ENCODE measurements around the gene STRIP2.
"Not testable (repeated sequence)": the region's sequence is repeated elsewhere in the genome, so short reads cannot be mapped to it uniquely, and the experiment has no call there.

The STRIP2 gene

DNA sequence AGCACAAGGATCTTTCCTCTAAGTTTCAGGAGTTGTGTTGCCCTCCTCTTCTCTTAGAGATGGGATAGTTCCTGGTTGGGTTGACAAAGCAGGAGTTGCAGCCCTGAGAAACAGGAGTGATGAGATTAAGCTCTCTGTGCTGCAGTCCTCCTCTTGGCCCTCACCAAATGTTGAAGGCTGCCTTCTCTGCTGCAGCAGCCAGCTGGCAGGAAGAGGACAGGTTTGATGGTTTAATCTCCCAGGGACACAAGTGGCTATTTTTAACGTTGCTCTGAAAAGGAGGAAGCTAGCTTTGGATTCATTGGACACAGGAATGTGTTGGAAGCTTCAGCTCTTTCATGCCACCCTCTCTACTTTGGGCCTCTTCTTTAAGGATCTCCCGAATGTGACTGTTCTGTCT, 9.4 kb downstream of the STRIP2 start:
- DNase-seq (ENCODE audit: low read depth): no peak
- TF ChIP-seq, protein P1, sequence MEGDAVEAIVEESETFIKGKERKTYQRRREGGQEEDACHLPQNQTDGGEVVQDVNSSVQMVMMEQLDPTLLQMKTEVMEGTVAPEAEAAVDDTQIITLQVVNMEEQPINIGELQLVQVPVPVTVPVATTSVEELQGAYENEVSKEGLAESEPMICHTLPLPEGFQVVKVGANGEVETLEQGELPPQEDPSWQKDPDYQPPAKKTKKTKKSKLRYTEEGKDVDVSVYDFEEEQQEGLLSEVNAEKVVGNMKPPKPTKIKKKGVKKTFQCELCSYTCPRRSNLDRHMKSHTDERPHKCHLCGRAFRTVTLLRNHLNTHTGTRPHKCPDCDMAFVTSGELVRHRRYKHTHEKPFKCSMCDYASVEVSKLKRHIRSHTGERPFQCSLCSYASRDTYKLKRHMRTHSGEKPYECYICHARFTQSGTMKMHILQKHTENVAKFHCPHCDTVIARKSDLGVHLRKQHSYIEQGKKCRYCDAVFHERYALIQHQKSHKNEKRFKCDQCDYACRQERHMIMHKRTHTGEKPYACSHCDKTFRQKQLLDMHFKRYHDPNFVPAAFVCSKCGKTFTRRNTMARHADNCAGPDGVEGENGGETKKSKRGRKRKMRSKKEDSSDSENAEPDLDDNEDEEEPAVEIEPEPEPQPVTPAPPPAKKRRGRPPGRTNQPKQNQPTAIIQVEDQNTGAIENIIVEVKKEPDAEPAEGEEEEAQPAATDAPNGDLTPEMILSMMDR (IDR thresholded peaks at IDR 0.05; ENCODE audit: control insufficient read depth, insufficient read depth, low read depth, low read length, missing control alignments): no peak

DNA sequence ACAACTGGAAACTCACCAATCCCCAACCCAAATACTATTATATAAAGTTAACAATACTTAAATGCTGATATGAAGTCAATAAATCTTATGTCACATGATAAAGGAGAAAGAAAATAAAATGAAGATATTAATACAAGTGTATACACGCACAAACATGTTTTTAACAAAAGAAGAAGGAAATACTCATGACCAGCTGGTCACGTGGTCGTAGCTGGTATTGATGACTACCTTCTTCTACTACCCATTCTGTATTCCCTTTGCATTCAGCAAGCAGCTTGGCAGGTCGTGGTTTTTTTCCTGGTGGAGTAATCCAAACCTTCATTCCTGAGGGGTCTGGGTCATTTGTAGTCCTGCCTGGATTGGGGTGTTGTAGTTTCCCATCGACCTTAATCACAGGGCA, 10.5 kb downstream of the STRIP2 start:
- not testable (repeated sequence) for DNase-seq (ENCODE audit: low read depth); H3K4me3 ChIP-seq (ENCODE audit: control insufficient read depth, low read depth, low read length)

More for the DNA sequence above, 9.4 kb downstream of the STRIP2 start:
- no peak overlapping the region for H3K4me3 ChIP-seq (ENCODE audit: control insufficient read depth, low read depth, low read length)

DNA sequence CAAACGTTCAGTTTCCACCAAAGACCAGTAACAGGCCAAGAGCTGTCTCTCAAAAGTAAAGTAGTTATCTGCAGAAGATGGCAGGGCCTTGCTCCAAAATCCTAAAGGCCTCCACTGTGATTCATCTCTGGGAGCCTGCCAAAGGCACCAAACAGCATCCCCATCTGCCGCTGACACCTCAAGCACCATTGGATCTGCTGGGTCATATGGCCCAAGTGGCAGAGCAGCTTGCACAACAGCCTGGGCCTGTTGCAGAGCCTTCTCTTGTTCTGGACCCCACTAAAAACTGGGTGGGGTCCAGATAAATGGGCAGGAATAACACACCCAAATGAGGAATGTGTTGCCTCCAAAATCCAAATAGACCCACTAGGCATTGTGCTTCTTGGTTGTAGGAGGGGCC, 12.7 kb downstream of the STRIP2 start:
- DNase-seq (ENCODE audit: low read depth): not testable (repeated sequence)

DNA sequence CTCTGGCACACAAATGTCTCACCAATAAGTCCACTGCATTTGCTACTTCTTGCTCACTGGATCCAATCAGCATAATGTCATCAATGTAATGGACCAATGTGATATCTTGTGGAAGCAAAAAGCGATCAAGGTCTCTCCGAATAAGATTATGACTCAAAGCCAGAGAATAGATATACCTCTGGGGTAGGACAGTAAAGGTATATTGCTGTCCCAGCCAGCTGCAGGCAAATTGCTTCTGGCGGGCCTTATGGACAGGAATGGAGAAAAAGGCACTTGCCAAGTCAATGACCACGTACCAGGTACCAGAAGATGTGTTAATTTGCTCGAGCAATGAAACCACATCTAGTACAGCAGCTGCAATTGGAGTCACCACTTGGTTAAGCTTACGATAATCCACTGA, 13.2 kb downstream of the STRIP2 start:
- DNase-seq (ENCODE audit: low read depth); H3K4me3 ChIP-seq (ENCODE audit: control insufficient read depth, low read depth, low read length): not testable (repeated sequence)

More for the DNA sequence above, 12.7 kb downstream of the STRIP2 start:
- not testable (repeated sequence) for H3K4me3 ChIP-seq (ENCODE audit: control insufficient read depth, low read depth, low read length)

DNA sequence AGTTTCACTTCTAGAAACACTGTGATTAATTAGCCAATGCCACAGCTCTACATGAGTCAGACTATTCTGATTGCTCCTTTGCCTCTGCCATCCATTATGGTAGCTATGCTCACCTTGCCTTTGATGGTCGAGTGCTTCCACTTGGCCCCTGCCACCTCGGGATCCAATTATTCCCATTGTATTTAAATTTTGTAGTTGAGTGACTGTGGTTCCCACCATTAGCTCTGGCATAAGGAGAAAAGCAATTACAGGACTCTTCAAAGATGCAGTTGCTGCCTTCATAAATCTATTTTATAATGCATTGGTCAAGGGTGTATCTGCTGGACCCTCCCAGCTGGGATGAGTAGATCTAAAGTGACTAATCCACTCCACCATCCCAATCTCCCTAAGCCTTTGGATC, 14.4 kb downstream of the STRIP2 start:
- H3K4me3 ChIP-seq (ENCODE audit: control insufficient read depth, low read depth, low read length); DNase-seq (ENCODE audit: low read depth): not testable (repeated sequence)

DNA sequence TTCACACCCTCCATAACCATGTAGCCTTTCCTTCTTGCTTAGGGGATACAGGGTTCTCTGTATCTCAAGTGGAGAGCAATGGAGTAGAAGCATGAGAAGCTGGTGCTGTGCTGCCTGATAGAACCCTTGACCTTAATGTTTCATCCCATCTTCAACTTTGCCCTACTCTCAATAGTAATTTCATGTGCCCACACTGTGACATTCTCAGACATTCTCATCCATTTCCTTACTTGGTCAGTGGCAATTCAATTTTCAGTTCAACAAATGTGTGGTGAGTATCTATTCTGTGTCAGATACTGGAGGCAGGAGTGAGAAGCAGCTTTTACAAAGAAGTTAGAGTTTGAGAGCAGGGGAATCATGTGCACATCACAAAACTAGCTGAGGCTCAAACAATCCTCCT, 16.1 kb downstream of the STRIP2 start:
- TF ChIP-seq, protein P1 (IDR thresholded peaks at IDR 0.05; ENCODE audit: control insufficient read depth, insufficient read depth, low read depth, low read length, missing control alignments): no peak
- no peak overlapping the region for H3K4me3 ChIP-seq (ENCODE audit: control insufficient read depth, low read depth, low read length)
- DNase-seq (ENCODE audit: low read depth): no peak

DNA sequence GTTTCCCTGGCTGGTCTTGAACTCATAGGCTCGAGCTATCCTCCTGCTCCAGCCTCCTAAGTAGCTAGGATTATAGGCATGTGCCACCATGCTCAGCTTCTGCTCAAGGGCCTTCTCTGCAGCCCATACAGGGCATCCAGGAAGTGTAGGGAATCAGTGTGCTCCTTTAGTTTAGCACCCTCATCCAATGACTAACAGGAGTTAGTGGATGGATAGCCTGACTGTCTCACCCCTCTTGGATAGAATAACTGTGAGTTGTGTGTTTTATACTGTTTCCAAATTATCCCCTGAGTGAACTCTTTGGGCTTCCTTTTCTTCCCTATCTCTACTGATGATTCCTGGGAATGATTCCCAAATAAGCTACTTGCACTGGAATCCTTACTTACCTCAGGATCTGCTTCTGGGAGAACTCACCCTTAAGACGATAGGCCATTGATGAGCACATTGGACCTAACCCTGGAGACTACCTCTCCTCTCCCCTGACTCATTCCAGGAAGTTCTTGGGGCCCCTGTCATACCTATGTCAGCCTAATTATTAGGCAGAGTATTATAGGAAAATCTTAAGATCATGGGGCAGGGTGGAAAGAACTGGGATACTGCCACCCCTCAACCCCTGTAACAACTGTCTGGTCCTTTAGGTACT, 18.5 kb downstream of the STRIP2 start:
- H3K4me3 ChIP-seq (ENCODE audit: control insufficient read depth, low read depth, low read length): no peak overlapping the region
- TF ChIP-seq, protein P1 (IDR thresholded peaks at IDR 0.05; ENCODE audit: control insufficient read depth, insufficient read depth, low read depth, low read length, missing control alignments): no peak
- DNase-seq (ENCODE audit: low read depth): no peak

DNA sequence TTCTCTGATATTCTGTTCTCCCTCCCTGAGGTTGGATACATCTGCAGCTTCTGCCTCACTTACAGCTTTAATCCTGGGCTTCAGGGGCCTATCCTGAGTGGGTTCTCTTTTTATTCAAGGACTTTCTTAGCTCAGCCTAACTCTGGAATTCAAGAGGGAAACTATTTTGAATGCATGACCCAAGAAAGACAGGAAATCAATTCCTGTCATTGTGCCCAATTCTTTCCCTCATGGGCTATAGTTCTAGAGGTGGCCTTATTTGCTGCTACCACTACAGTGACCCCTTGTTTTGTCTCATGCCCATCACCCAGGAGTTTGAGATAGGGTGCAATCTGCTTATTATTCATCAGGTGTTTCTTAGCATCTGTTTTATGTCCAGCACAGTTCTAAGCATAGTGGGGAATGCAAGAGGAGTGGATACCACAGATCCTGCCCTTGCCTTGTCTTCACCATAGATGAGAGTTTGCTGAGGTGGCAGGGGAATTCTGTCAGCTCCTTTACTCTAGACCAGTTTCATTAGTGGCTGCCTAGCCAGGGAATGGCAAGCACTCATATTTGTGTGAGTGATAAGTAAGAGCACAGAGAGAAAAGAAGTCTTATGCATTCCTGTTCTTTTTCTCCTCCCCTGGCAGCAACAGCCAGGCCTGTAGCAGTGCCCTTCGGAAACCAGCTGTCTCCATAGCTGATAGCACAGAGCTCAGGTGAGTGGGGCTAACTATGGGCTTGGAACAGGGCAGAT, 19.4 kb downstream of the STRIP2 start:
- TF ChIP-seq, protein P1 (IDR thresholded peaks at IDR 0.05; ENCODE audit: control insufficient read depth, insufficient read depth, low read depth, low read length, missing control alignments): no peak
- DNase-seq (ENCODE audit: low read depth): no peak
- H3K4me3 ChIP-seq (ENCODE audit: control insufficient read depth, low read depth, low read length): no peak overlapping the region

DNA sequence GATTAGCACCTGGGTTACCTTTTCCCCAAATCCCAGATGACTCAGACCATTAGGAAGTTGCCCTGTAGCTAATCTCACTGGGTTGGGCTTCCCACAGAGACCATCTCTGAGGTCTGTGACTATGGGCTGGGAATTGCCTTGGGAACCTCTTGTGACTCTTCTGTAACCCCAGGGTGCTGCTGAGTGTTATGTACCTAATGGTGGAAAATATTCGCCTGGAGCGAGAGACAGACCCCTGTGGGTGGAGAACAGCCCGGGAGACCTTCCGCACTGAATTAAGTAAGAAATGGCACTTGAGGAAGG, 20.0 kb downstream of the STRIP2 start:
- no peak overlapping the region for H3K4me3 ChIP-seq (ENCODE audit: control insufficient read depth, low read depth, low read length)
- TF ChIP-seq, protein P1 (IDR thresholded peaks at IDR 0.05; ENCODE audit: control insufficient read depth, insufficient read depth, low read depth, low read length, missing control alignments): no peak
- DNase-seq (ENCODE audit: low read depth): no peak

All from AG09309 (cell line).